T-cell (primary cell): ENCODE data around the gene PPP1R10. TPM values are rescaled to one million over a fixed set of nuclear protein-coding genes. Genes with fewer than 3 reads are reported as not detected.

Experiments used
- ATAC-seq, 4 experiments: fragments of 200-7000 bp in 3 of 4; fragments of 150-1000 bp in 1 of 4; cut with Tn5 transposase; replicated peaks in 1 of 4; 1 replicate in 3 of 4; 2 replicates in 1 of 4; pipeline ENCODE4 v1.10.0; 2021; ENCODE audit warnings: moderate library complexity in 3 of 4, mild to moderate bottlenecking in 2 of 4, moderate number of reproducible peaks in 1 of 4
- CTCF ChIA-PET, 2 donors: fragments of 300-600 bp; sonication (Branson Sonifier 250); formaldehyde crosslinking; loops; one replicate each; lab custom pipeline; 2022; ENCODE audit warnings: antibody characterized with exemption in 2 of 2; lab: Charles Lee
- POLR2A ChIA-PET, 2 donors: fragments of 300-600 bp; sonication (Branson Sonifier 250); formaldehyde crosslinking; loops; one replicate each; lab custom pipeline; 2022; ENCODE audit warnings: antibody characterized with exemption in 2 of 2; lab: Charles Lee
- DNase-seq, 35 experiments: peaks; one replicate each; pipeline versions ENCODE4 v3.0.0 to v3.0.0-alpha.2; 2013 to 2023
- H3K27ac ChIP-seq: one replicate; pipeline ENCODE4 v1.5.1; 2013; ENCODE audit warnings: low read length
- H3K27me3 ChIP-seq, 2 experiments: replicated peaks in 1 of 2; 1 replicate in 1 of 2; 2 replicates in 1 of 2; pipeline versions ENCODE4 v1.6.1 to v1.7.0; 2013; ENCODE audit warnings: low read length in 1 of 2, mixed read lengths in 1 of 2; ENCODE audit not compliant: control insufficient read depth in 2 of 2, insufficient read depth in 2 of 2; ENCODE audit errors: extremely low read depth in 1 of 2
- H3K36me3 ChIP-seq, 2 donors: 1 replicate in 1 of 2; 2 replicates in 1 of 2; pipeline versions ENCODE4 v1.6.1 to v1.7.0; 2013; ENCODE audit warnings: low read length in 1 of 2; ENCODE audit not compliant: control insufficient read depth in 2 of 2, insufficient read depth in 1 of 2; ENCODE audit errors: extremely low read depth in 1 of 2
- H3K4me1 ChIP-seq, 2 experiments: 1 replicate in 1 of 2; 2 replicates in 1 of 2; pipeline versions ENCODE4 v1.6.1 to v1.7.0; 2013; ENCODE audit warnings: low read length in 2 of 2, mixed read lengths in 1 of 2; ENCODE audit not compliant: insufficient read depth in 2 of 2, control insufficient read depth in 1 of 2; ENCODE audit errors: extremely low read depth in 1 of 2
- H3K4me3 ChIP-seq, 2 donors: 1 replicate in 1 of 2; 2 replicates in 1 of 2; pipeline versions ENCODE4 v1.5.1 to v1.7.0; 2013; ENCODE audit warnings: mild to moderate bottlenecking in 2 of 2, low read length in 1 of 2, moderate library complexity in 1 of 2; ENCODE audit not compliant: control insufficient read depth in 1 of 2; ENCODE audit errors: extremely low read depth in 1 of 2
- H3K9me3 ChIP-seq: 2 replicates; pipeline ENCODE4 v1.7.0; 2013
- H3K27ac Mint-ChIP-seq, 2 donors: one replicate each; pipeline ENCODE4 v1.8.0; 2020 to 2021; ENCODE audit warnings: mild to moderate bottlenecking in 2 of 2, mixed read lengths in 2 of 2
- H3K27me3 Mint-ChIP-seq, 2 donors: one replicate each; pipeline ENCODE4 v1.8.0; 2021 to 2022; ENCODE audit warnings: mixed read lengths in 2 of 2
- H3K36me3 Mint-ChIP-seq: one replicate; pipeline ENCODE4 v1.8.0; 2021; ENCODE audit warnings: mixed read lengths
- H3K4me1 Mint-ChIP-seq, 3 donors: one replicate each; pipeline ENCODE4 v1.8.0; 2020 to 2022; ENCODE audit warnings: mixed read lengths in 3 of 3, mild to moderate bottlenecking in 1 of 3
- H3K4me3 Mint-ChIP-seq, 3 donors: one replicate each; pipeline ENCODE4 v1.8.0; 2020 to 2022; ENCODE audit warnings: mild to moderate bottlenecking in 3 of 3, mixed read lengths in 3 of 3, moderate library complexity in 3 of 3
- H3K9me3 Mint-ChIP-seq, 3 donors: one replicate each; pipeline ENCODE4 v1.8.0; 2020 to 2022; ENCODE audit warnings: mixed read lengths in 3 of 3
- WGBS: methylation state at CpG from one replicate; pipeline ENCODE4 v1.1.5; 2013; ENCODE audit warnings: missing lambda C conversion rate; ENCODE audit not compliant: insufficient coverage; 5-methylcytosine and 5-hydroxymethylcytosine counted together
- total RNA-seq, 35 experiments: library from RNA in 6 of 35; stranded (reverse) in 6 of 35; fragments of 120-200 nt in 1 of 35; gene quantifications; one replicate each; pipeline versions ENCODE4 v1.2.1 to v1.2.4 and lab custom pipeline; 2013 to 2026

PPP1R10 gene
- total RNA-seq, 5 donors from 2014 or later (not counting 1 experiment from before 2014, with no cell fraction given), result 104 to 170 (median 163) TPM

- Histone ChIP-seq H3K4me1 (peaks cover 7 to 18% of the 10 kb centered on the region in 2 experiments), H3K27ac (peak within 1 kb of the TSS; percentile 81), H3K27me3 (no peaks in the 10 kb centered on the region), H3K4me3 (peak within 1 kb of the TSS; percentile 54 to 63), H3K9me3 (no peaks in the 10 kb centered on the region), H3K36me3 (peaks cover 16 to 44% of the 10 kb centered on the region in 2 donors)
- ATAC-seq (peak; percentile 99 to 100 (median 99)), DNase-seq (peak; percentile 76 to 95 (median 87))
- peak within 1 kb of the TSS; percentile 94 for H3K27ac Mint-ChIP-seq
- peak within 1 kb of the TSS; percentile 84 to 89 (median 87) for H3K4me3 Mint-ChIP-seq
- CTCF ChIA-PET, result interaction anchor here (0.5 to 1.1 kb wide), 4 partner anchors 9 to 986 kb away, joined by 3 read pairs; partner anchors contain the start of gene MRPS18B (in 2 of the 2)
- peaks cover 32% of the 10 kb centered on the region for H3K36me3 Mint-ChIP-seq
- POLR2A ChIA-PET, result no interaction called here
- H3K4me1 Mint-ChIP-seq, result peaks cover 25 to 27% (median 26%) of the 10 kb centered on the region in 3 donors
- H3K9me3 Mint-ChIP-seq, result no peaks in the 10 kb centered on the region
- no peaks in the 10 kb centered on the region for H3K27me3 Mint-ChIP-seq
- whole genome bisulfite sequencing, result 5% methylated on average over 34 of the region's 36 CpGs
Observed at GRCh38 chr6:30626484-30627366, 9.7 kb upstream of the PPP1R10 start, which contains the start of gene ATAT1. Gene ATAT1 (plus strand): TSS chr6:30626874.

- Mint-ChIP-seq H3K4me1 (peaks cover 25 to 30% (median 26%) of the 10 kb centered on the region in 3 donors), H3K36me3 (peaks cover 28% of the 10 kb centered on the region), H3K27me3 (no peaks in the 10 kb centered on the region), H3K4me3 (peak overlapping the region in 1 of 3 donors; percentile 87), H3K9me3 (no peaks in the 10 kb centered on the region), H3K27ac (peak overlapping the region; percentile 18 to 94)
- 93% methylated on average over 4 of the region's 8 CpGs for WGBS
- DNase-seq (no peak), ATAC-seq (no peak)
- H3K27me3 ChIP-seq, result no peaks in the 10 kb centered on the region
- POLR2A ChIA-PET, result no interaction called here
- peaks cover 7 to 20% of the 10 kb centered on the region in 2 experiments for H3K4me1 ChIP-seq
- H3K4me3 ChIP-seq, result no peak overlapping the region
- H3K27ac ChIP-seq, result peak overlapping the region; percentile 81
- no peaks in the 10 kb centered on the region for H3K9me3 ChIP-seq
- peaks cover 15 to 49% of the 10 kb centered on the region in 2 donors for H3K36me3 ChIP-seq
- CTCF ChIA-PET, result interaction anchor here in 1 of 2 donors (0.6 to 1.1 kb wide), 2 partner anchors 8 to 142 kb away, joined by 3 read pairs; partner anchors contain the start of gene MRPS18B
Observed at GRCh38 chr6:30625511-30625910, 8.5 kb upstream of the PPP1R10 start.

GRCh38 chr6:30619561-30619960, 2.5 kb upstream of the PPP1R10 start:
- no CpG with 5 or more reads among the region's 11 CpGs for WGBS
- Histone ChIP-seq H3K27ac (no peak overlapping the region), H3K4me3 (no peak overlapping the region), H3K4me1 (peaks cover 10 to 17% of the 10 kb centered on the region in 2 experiments), H3K27me3 (no peaks in the 10 kb centered on the region), H3K36me3 (peaks cover 10 to 54% of the 10 kb centered on the region in 2 donors), H3K9me3 (no peaks in the 10 kb centered on the region)
- DNase-seq (no peak), ATAC-seq (no peak)
- peaks cover 0 to 2% of the 10 kb centered on the region in 2 donors for H3K27me3 Mint-ChIP-seq
- ChIA-PET POLR2A (interaction anchor here in 1 of 2 donors (0.5 kb wide), 1 partner anchor 679 kb away, joined by 4 read pairs; no protein-coding TSS in a partner anchor), CTCF (no interaction called here)
- no peaks in the 10 kb centered on the region for H3K9me3 Mint-ChIP-seq
- peak overlapping the region; percentile 93 to 100 (median 98) for H3K4me3 Mint-ChIP-seq
- peak overlapping the region; percentile 48 to 73 for H3K27ac Mint-ChIP-seq
- H3K36me3 Mint-ChIP-seq, result peaks cover 43% of the 10 kb centered on the region
- H3K4me1 Mint-ChIP-seq, result peaks cover 18 to 27% (median 20%) of the 10 kb centered on the region in 3 donors

- H3K4me1 ChIP-seq, result peaks cover 21 to 29% of the 10 kb centered on the region in 2 experiments
- peaks cover 30 to 39% (median 32%) of the 10 kb centered on the region in 3 donors for H3K4me1 Mint-ChIP-seq
- DNase-seq, result no peak
- whole genome bisulfite sequencing, result 0% methylated on average over 1 of the region's 8 CpGs
- peak overlapping the region; percentile 85 to 88 for H3K4me3 ChIP-seq
- peak overlapping the region; percentile 100 for H3K27ac Mint-ChIP-seq
- peaks cover 0 to 2% of the 10 kb centered on the region in 2 donors for H3K27me3 Mint-ChIP-seq
- ChIA-PET POLR2A (interaction anchor here (0.6 to 0.8 kb wide), 5 partner anchors 31 to 103 kb away, joined by 3 to 11 read pairs (median 3); partner anchors contain the start of gene MDC1 (in 1 of the 2)), CTCF (interaction anchor here (0.9 to 1.7 kb wide), 6 partner anchors 8 to 104 kb away, joined by 3 to 5 read pairs (median 4); partner anchors contain the start of genes ABCF1 (in 1 of the 2), ATAT1 (in 1 of the 2) and DHX16 (in 1 of the 2))
- no peaks in the 10 kb centered on the region for H3K27me3 ChIP-seq
- H3K4me3 Mint-ChIP-seq, result peak overlapping the region; percentile 93 to 100 (median 98)
- no peak for ATAC-seq
- no peaks in the 10 kb centered on the region for H3K9me3 Mint-ChIP-seq
- peaks cover 7 to 42% of the 10 kb centered on the region in 2 donors for H3K36me3 ChIP-seq
- H3K9me3 ChIP-seq, result no peaks in the 10 kb centered on the region
- H3K36me3 Mint-ChIP-seq, result peaks cover 44% of the 10 kb centered on the region
- H3K27ac ChIP-seq, result peak overlapping the region; percentile 100
Observed at GRCh38 chr6:30618270-30618797, 1.3 kb upstream of the PPP1R10 start.

- Mint-ChIP-seq H3K27me3 (peaks cover 0 to 2% of the 10 kb centered on the region in 2 donors), H3K4me3 (peak within 1 kb of the TSS; percentile 93 to 100 (median 98)), H3K4me1 (peaks cover 37 to 45% (median 38%) of the 10 kb centered on the region in 3 donors), H3K9me3 (no peaks in the 10 kb centered on the region), H3K36me3 (peaks cover 43% of the 10 kb centered on the region), H3K27ac (peak within 1 kb of the TSS; percentile 100)
- ATAC-seq (peak; percentile 77 to 83 (median 79)), DNase-seq (peak; percentile 91 to 100 (median 99))
- no peaks in the 10 kb centered on the region for H3K27me3 ChIP-seq
- POLR2A ChIA-PET, result interaction anchor here (0.5 to 0.8 kb wide), 6 partner anchors 31 to 104 kb away, joined by 3 to 11 read pairs (median 3); partner anchors contain the start of gene MDC1 (in 1 of the 2)
- H3K4me1 ChIP-seq, result peaks cover 27 to 31% of the 10 kb centered on the region in 2 experiments
- no peaks in the 10 kb centered on the region for H3K9me3 ChIP-seq
- H3K4me3 ChIP-seq, result peak within 1 kb of the TSS; percentile 88 to 100
- H3K36me3 ChIP-seq, result peaks cover 7 to 38% of the 10 kb centered on the region in 2 donors
- H3K27ac ChIP-seq, result peak within 1 kb of the TSS; percentile 100
- 0% methylated on average over 34 of the region's 34 CpGs for WGBS
- CTCF ChIA-PET, result interaction anchor here (0.7 to 1.7 kb wide), 7 partner anchors 8 to 269 kb away, joined by 3 to 5 read pairs (median 3); partner anchors contain the start of genes ABCF1 (in 1 of the 2), ATAT1 (in 1 of the 2) and DHX16 (in 1 of the 2)
Observed at GRCh38 chr6:30617565-30618269, 674 bp upstream of the PPP1R10 start, which contains the start of gene MRPS18B. Gene MRPS18B (plus strand): TSS chr6:30617840. CDS start chr6:30617866, 26 bp downstream.
